Panc1 (cell line): Measurements from ENCODE around the gene MYCBPAP.

ENCODE experiments used
- CTCF ChIP-seq: fragments of 450-650 bp; IDR thresholded peaks from 2 replicates; pipeline ENCODE4 v1.5.1; 2017; ENCODE audit warnings: mild to moderate bottlenecking
- POLR2AphosphoS5 ChIP-seq: IDR thresholded peaks from 2 replicates; pipeline ENCODE4 v1.6.1; 2012; ENCODE audit warnings: mild to moderate bottlenecking, low read depth, low read length, moderate library complexity

DNA sequence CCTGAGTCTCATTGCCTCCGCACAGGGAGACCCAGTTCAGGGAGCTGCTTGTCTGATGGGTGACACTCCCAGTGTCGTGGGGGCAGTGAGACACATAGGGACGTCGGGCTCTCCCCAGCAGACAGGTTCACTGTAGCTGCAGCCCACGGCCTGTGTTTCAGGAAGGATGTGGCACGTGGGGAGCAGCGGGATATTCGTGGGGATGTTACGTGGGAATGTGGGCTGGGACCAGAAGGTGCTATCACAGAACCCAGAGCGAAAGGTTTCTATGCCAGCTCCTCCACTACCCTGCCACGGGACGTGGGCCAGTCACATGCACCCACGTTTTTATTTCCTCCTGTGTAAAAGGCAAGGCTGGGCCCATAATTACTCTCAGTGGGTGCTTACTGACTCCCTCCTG is 68.6 kb downstream of the MYCBPAP start:
- TF ChIP-seq POLR2AphosphoS5 = no peak
- no peak for TF ChIP-seq CTCF
